ENCODE measurements around the gene TNFRSF25. TPM values are rescaled to one million over a fixed set of nuclear protein-coding genes. Genes with fewer than 3 reads are reported as not detected.

TNFRSF25 gene
- total and polyA plus RNA-seq, 2 of the 8 experiments (the other 6 are each of a cell fraction or from before 2014, with no cell fraction given) = 10.7 to 19.5 TPM

DNA sequence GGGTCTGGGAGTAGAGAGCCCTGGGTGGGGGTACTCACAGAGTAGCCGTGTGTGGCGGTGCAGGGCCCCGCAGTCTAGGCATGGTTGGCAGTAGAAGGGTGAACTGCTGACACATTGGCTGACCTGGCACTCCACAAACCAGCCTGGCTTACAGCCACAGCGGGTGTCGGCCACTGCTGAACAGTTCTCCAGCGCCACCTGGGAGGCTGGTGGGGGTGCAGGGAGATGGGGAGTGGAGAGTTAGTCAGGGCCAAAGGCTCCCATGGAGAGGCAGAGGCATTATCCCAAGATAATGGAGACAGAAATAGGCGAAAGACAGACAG is 1.5 kb downstream of the TNFRSF25 start (continued):
- TF ChIP-seq, protein P1, sequence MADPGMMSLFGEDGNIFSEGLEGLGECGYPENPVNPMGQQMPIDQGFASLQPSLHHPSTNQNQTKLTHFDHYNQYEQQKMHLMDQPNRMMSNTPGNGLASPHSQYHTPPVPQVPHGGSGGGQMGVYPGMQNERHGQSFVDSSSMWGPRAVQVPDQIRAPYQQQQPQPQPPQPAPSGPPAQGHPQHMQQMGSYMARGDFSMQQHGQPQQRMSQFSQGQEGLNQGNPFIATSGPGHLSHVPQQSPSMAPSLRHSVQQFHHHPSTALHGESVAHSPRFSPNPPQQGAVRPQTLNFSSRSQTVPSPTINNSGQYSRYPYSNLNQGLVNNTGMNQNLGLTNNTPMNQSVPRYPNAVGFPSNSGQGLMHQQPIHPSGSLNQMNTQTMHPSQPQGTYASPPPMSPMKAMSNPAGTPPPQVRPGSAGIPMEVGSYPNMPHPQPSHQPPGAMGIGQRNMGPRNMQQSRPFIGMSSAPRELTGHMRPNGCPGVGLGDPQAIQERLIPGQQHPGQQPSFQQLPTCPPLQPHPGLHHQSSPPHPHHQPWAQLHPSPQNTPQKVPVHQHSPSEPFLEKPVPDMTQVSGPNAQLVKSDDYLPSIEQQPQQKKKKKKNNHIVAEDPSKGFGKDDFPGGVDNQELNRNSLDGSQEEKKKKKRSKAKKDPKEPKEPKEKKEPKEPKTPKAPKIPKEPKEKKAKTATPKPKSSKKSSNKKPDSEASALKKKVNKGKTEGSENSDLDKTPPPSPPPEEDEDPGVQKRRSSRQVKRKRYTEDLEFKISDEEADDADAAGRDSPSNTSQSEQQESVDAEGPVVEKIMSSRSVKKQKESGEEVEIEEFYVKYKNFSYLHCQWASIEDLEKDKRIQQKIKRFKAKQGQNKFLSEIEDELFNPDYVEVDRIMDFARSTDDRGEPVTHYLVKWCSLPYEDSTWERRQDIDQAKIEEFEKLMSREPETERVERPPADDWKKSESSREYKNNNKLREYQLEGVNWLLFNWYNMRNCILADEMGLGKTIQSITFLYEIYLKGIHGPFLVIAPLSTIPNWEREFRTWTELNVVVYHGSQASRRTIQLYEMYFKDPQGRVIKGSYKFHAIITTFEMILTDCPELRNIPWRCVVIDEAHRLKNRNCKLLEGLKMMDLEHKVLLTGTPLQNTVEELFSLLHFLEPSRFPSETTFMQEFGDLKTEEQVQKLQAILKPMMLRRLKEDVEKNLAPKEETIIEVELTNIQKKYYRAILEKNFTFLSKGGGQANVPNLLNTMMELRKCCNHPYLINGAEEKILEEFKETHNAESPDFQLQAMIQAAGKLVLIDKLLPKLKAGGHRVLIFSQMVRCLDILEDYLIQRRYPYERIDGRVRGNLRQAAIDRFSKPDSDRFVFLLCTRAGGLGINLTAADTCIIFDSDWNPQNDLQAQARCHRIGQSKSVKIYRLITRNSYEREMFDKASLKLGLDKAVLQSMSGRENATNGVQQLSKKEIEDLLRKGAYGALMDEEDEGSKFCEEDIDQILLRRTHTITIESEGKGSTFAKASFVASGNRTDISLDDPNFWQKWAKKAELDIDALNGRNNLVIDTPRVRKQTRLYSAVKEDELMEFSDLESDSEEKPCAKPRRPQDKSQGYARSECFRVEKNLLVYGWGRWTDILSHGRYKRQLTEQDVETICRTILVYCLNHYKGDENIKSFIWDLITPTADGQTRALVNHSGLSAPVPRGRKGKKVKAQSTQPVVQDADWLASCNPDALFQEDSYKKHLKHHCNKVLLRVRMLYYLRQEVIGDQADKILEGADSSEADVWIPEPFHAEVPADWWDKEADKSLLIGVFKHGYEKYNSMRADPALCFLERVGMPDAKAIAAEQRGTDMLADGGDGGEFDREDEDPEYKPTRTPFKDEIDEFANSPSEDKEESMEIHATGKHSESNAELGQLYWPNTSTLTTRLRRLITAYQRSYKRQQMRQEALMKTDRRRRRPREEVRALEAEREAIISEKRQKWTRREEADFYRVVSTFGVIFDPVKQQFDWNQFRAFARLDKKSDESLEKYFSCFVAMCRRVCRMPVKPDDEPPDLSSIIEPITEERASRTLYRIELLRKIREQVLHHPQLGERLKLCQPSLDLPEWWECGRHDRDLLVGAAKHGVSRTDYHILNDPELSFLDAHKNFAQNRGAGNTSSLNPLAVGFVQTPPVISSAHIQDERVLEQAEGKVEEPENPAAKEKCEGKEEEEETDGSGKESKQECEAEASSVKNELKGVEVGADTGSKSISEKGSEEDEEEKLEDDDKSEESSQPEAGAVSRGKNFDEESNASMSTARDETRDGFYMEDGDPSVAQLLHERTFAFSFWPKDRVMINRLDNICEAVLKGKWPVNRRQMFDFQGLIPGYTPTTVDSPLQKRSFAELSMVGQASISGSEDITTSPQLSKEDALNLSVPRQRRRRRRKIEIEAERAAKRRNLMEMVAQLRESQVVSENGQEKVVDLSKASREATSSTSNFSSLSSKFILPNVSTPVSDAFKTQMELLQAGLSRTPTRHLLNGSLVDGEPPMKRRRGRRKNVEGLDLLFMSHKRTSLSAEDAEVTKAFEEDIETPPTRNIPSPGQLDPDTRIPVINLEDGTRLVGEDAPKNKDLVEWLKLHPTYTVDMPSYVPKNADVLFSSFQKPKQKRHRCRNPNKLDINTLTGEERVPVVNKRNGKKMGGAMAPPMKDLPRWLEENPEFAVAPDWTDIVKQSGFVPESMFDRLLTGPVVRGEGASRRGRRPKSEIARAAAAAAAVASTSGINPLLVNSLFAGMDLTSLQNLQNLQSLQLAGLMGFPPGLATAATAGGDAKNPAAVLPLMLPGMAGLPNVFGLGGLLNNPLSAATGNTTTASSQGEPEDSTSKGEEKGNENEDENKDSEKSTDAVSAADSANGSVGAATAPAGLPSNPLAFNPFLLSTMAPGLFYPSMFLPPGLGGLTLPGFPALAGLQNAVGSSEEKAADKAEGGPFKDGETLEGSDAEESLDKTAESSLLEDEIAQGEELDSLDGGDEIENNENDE (IDR thresholded peaks at IDR 0.05; ENCODE audit: insufficient replicate concordance, low read length) = no peak
- TF ChIP-seq RAD21 (IDR thresholded peaks at IDR 0.05 in 1 of 2, conservative IDR thresholded peaks at IDR 0.05 in 1 of 2; ENCODE audit: low read depth in 2 of 2, low read length in 2 of 2) (peak in 1 of 2 experiments; percentile 18; a peak in 1 of 4 replicates), JUN (IDR thresholded peaks at IDR 0.05; ENCODE audit: low read depth, low read length) (no peak), CTBP2 (IDR thresholded peaks at IDR 0.05; ENCODE audit: borderline replicate concordance, insufficient read depth, insufficient read length, low read length) (no peak)

Measured in H1 (cell line).